HL-60/S4 treated with retinoic acid at 250 ng/mL for 4 days and 3 days (cell line): ENCODE measurements around the gene KIF18A.

ENCODE experiments used
- in situ Hi-C: fragments of 300-500 bp; cut with MboI; formaldehyde crosslinking; loops from 2 replicates; pipeline ENCODE4 v1.7.0; 2022; ENCODE audit warnings: low sequenced_read_pairs

KIF18A gene

GRCh38 chr11:28049338-28050216, 58.4 kb downstream of the KIF18A start:
- in situ Hi-C loops, result no loop called here

- in situ Hi-C loops, result no loop called here
Observed at GRCh38 chr11:28048812-28049211, 59.1 kb downstream of the KIF18A start.

- in situ Hi-C loops, result no loop called here
Observed at GRCh38 chr11:28043930-28044709, 63.8 kb downstream of the KIF18A start.

GRCh38 chr11:28040384-28040783, 67.6 kb downstream of the KIF18A start:
- in situ Hi-C loops, result no loop called here

- in situ Hi-C loops, result no loop called here
Observed at GRCh38 chr11:28038775-28039174, 69.2 kb downstream of the KIF18A start.

GRCh38 chr11:28026634-28027290, 81.2 kb downstream of the KIF18A start:
- in situ Hi-C loops, result no loop called here

- in situ Hi-C loops, result no loop called here
Observed at GRCh38 chr11:28017816-28018215, 90.1 kb downstream of the KIF18A start.

GRCh38 chr11:28011813-28012212, 96.1 kb downstream of the KIF18A start:
- in situ Hi-C loops, result no loop called here

- in situ Hi-C loops, result no loop called here
Observed at GRCh38 chr11:28009996-28010395, 98.0 kb downstream of the KIF18A start.

GRCh38 chr11:28009388-28009787, 98.6 kb downstream of the KIF18A start:
- in situ Hi-C loops, result no loop called here

- in situ Hi-C loops, result no loop called here
Observed at GRCh38 chr11:28003615-28004014, 104.3 kb downstream of the KIF18A start.

GRCh38 chr11:27998552-27998951, 109.4 kb downstream of the KIF18A start:
- in situ Hi-C loops, result no loop called here

GRCh38 chr11:27997344-27997743, 110.6 kb downstream of the KIF18A start:
- in situ Hi-C loops, result no loop called here

GRCh38 chr11:27996066-27996465, 111.9 kb downstream of the KIF18A start:
- in situ Hi-C loops, result no loop called here

- in situ Hi-C loops, result no loop called here
Observed at GRCh38 chr11:27995083-27995482, 112.9 kb downstream of the KIF18A start.

- in situ Hi-C loops, result no loop called here
Observed at GRCh38 chr11:27991736-27992135, 116.2 kb downstream of the KIF18A start.

- in situ Hi-C loops, result no loop called here
Observed at GRCh38 chr11:27977527-27977926, 130.4 kb downstream of the KIF18A start.

- in situ Hi-C loops, result no loop called here
Observed at GRCh38 chr11:27977031-27977430, 130.9 kb downstream of the KIF18A start.

- in situ Hi-C loops, result no loop called here
Observed at GRCh38 chr11:27976262-27976661, 131.7 kb downstream of the KIF18A start.

GRCh38 chr11:27973851-27974536, 134.0 kb downstream of the KIF18A start:
- in situ Hi-C loops, result no loop called here
